Panc1 (cell line): ENCODE measurements around the gene ATP8B3.

Experiments
- POLR2AphosphoS5 ChIP-seq: IDR thresholded peaks from 2 replicates; pipeline ENCODE4 v1.6.1; 2012; ENCODE audit warnings: mild to moderate bottlenecking, low read depth, low read length, moderate library complexity
- REST ChIP-seq, 2 experiments: IDR thresholded peaks; 2 replicates each; pipeline ENCODE4 v1.6.1; 2011 to 2012; ENCODE audit warnings: low read depth in 2 of 2, control low read depth in 1 of 2, low read length in 1 of 2, mild to moderate bottlenecking in 1 of 2, moderate library complexity in 1 of 2; ENCODE audit not compliant: insufficient read depth in 1 of 2
- SIN3A ChIP-seq: IDR thresholded peaks from 2 replicates; pipeline ENCODE4 v1.6.1; 2012; ENCODE audit warnings: low read depth, mild to moderate bottlenecking, low read length, moderate library complexity, borderline replicate concordance; ENCODE audit not compliant: insufficient read depth
- TCF7L2 ChIP-seq: IDR thresholded peaks from 2 replicates; pipeline ENCODE4 v1.6.1; 2011; ENCODE audit warnings: mild to moderate bottlenecking, low read depth, low read length, inconsistent platforms
- TF ChIP-seq, protein P1 (sequence below): fragments of 450-650 bp; IDR thresholded peaks from 2 replicates; pipeline ENCODE4 v1.5.1; 2017; ENCODE audit warnings: mild to moderate bottlenecking

DNA sequence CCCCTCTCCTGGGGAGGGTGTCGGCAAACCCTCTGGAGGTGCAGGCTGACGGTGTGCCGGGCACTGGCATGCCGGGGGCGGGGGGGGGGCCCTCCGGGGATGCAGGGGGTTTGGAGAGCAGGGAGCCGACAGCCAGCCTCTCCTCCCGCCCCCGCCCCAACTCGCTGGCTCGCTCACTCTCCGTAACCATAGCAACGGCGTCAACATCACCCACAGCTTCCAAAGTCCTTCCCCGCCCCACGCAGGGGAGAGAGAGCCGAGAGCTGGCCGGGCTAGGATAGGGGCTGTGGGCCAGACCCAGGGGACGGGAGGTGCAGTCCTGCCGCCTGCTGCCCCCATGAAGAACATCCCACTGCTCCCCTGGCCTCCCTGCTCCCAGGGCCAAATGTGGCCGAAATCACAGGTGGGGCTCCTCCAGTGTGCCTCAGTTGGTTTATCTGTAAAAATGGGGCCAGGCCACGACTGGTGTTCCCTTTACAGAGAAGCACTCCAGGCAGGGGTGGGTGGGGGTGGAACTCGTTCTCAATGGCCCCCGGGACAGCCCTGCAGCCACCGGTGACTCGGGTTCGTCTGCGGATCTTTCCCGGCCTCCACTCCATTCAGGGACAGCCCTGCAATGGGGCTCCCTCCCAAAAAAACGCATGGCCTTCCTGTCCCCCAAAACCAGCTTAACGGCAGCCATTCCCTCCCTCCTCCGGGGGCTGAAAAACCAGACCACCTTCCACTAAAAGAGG is 48.1 kb upstream of the ATP8B3 start:
- TF ChIP-seq, protein P1, sequence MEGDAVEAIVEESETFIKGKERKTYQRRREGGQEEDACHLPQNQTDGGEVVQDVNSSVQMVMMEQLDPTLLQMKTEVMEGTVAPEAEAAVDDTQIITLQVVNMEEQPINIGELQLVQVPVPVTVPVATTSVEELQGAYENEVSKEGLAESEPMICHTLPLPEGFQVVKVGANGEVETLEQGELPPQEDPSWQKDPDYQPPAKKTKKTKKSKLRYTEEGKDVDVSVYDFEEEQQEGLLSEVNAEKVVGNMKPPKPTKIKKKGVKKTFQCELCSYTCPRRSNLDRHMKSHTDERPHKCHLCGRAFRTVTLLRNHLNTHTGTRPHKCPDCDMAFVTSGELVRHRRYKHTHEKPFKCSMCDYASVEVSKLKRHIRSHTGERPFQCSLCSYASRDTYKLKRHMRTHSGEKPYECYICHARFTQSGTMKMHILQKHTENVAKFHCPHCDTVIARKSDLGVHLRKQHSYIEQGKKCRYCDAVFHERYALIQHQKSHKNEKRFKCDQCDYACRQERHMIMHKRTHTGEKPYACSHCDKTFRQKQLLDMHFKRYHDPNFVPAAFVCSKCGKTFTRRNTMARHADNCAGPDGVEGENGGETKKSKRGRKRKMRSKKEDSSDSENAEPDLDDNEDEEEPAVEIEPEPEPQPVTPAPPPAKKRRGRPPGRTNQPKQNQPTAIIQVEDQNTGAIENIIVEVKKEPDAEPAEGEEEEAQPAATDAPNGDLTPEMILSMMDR = no peak
- TF ChIP-seq POLR2AphosphoS5 (no peak), REST (IDR thresholded peaks at IDR 0.05; ENCODE audit: insufficient read depth in 1 of 2, low read depth in 2 of 2, low read length in 1 of 2) (no peak), SIN3A (no peak), TCF7L2 (no peak)
